ENCODE measurements around the gene PPARGC1A.

PPARGC1A gene

DNA sequence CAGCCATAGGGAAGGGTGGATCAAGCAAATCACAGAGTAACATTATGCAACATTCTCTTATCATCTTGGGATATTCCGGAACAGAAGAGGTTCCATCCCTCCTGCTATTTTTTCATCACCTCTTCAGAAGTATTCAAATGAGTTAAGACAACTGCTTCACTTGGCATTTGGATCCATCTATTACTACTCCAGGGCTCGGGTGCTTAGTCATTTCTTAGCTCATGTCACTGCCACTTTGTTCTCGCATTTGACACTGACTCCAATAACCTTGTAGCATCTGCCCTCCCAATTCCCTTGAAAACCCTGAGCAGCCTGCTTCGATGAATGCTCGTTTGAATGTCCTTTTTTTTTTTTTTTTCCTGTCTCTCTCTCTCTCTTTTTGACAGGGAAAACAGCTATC lies 114.9 kb downstream of the PPARGC1A start:
- Histone ChIP-seq H3K9ac (ENCODE audit: low read length in 2 of 2) (no peak overlapping the region), H3K4me3 (ENCODE audit: low read length in 2 of 2) (no peak overlapping the region), H3K4me1 (ENCODE audit: control insufficient read depth, insufficient read depth, low read length) (no peaks in the 10 kb centered on the region), H3K36me3 (ENCODE audit: control insufficient read depth in 2 of 2, insufficient read depth in 2 of 2, low read length in 2 of 2) (no peaks in the 10 kb centered on the region), H3K27ac (ENCODE audit: low read length) (no peak overlapping the region), H3K27me3 (ENCODE audit: control insufficient read depth in 1 of 2, insufficient read depth in 2 of 2, low read length in 2 of 2) (no peaks in the 10 kb centered on the region), H3K9me3 (ENCODE audit: control insufficient read depth in 2 of 2, low read length in 2 of 2) (no peaks in the 10 kb centered on the region)

- H3K9ac ChIP-seq (ENCODE audit: low read length in 2 of 2): no peak overlapping the region
- H3K4me3 ChIP-seq (ENCODE audit: low read length in 2 of 2): no peak overlapping the region
- no peak overlapping the region for H3K27ac ChIP-seq (ENCODE audit: low read length)
- H3K4me1 ChIP-seq (ENCODE audit: control insufficient read depth, insufficient read depth, low read length): no peaks in the 10 kb centered on the region
- no peaks in the 10 kb centered on the region for H3K9me3 ChIP-seq (ENCODE audit: control insufficient read depth in 2 of 2, low read length in 2 of 2)
- H3K36me3 ChIP-seq (ENCODE audit: control insufficient read depth in 2 of 2, insufficient read depth in 2 of 2, low read length in 2 of 2): no peaks in the 10 kb centered on the region
- H3K27me3 ChIP-seq (ENCODE audit: control insufficient read depth in 1 of 2, insufficient read depth in 2 of 2, low read length in 2 of 2): no peaks in the 10 kb centered on the region
Observed at GRCh38 chr4:23773884-23774636, 115.8 kb downstream of the PPARGC1A start.

DNA sequence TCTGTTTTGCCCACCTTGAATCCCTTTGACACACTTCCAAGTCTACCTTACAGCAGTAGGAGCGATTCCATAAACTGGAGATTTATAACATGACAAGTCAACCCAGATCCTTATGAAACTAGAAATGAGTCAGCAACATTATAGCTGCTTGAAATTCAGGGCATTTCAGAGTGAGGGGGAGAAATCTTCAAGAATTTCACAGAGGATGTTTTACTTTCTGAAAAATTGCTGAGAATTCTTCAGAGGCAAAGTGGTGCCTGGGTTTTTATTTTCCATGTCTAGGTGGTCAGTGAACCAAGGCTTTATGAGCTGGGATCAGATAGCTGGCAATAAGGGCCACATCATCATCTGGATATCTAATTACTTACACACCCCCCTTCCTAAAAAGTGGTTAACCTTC lies 119.8 kb downstream of the PPARGC1A start:
- no peak overlapping the region for H3K4me3 ChIP-seq (ENCODE audit: low read length in 2 of 2)
- no peak overlapping the region for H3K27ac ChIP-seq (ENCODE audit: low read length)
- no peak overlapping the region for H3K9ac ChIP-seq (ENCODE audit: low read length in 2 of 2)
- no peaks in the 10 kb centered on the region for H3K36me3 ChIP-seq (ENCODE audit: control insufficient read depth in 2 of 2, insufficient read depth in 2 of 2, low read length in 2 of 2)
- H3K4me1 ChIP-seq (ENCODE audit: control insufficient read depth, insufficient read depth, low read length): no peaks in the 10 kb centered on the region
- H3K27me3 ChIP-seq (ENCODE audit: control insufficient read depth in 1 of 2, insufficient read depth in 2 of 2, low read length in 2 of 2): no peaks in the 10 kb centered on the region
- no peaks in the 10 kb centered on the region for H3K9me3 ChIP-seq (ENCODE audit: control insufficient read depth in 2 of 2, low read length in 2 of 2)

DNA sequence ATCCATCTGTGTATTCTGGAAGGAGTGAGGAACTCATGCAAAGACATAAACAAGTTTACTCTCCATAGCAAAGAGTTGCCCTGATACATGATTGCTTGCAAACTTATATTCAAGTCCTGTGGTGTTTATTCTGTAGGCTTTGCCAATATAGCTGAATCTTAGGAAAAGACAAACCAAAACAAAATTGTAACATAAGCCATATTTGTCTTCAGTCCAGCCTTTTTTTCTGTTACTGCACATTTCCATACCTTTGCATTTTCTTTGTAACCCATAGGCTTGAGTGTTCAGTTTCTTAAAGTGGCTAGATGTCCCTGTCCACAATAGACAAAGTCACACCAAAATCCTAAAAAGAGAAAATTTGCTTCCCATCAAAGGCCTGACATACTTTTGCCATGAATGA lies 120.4 kb downstream of the PPARGC1A start:
- no peaks in the 10 kb centered on the region for H3K9me3 ChIP-seq (ENCODE audit: control insufficient read depth in 2 of 2, low read length in 2 of 2)
- no peaks in the 10 kb centered on the region for H3K27me3 ChIP-seq (ENCODE audit: control insufficient read depth in 1 of 2, insufficient read depth in 2 of 2, low read length in 2 of 2)
- H3K9ac ChIP-seq (ENCODE audit: low read length in 2 of 2): no peak overlapping the region
- H3K27ac ChIP-seq (ENCODE audit: low read length): no peak overlapping the region
- H3K4me1 ChIP-seq (ENCODE audit: control insufficient read depth, insufficient read depth, low read length): no peaks in the 10 kb centered on the region
- H3K4me3 ChIP-seq (ENCODE audit: low read length in 2 of 2): no peak overlapping the region
- H3K36me3 ChIP-seq (ENCODE audit: control insufficient read depth in 2 of 2, insufficient read depth in 2 of 2, low read length in 2 of 2): no peaks in the 10 kb centered on the region

DNA sequence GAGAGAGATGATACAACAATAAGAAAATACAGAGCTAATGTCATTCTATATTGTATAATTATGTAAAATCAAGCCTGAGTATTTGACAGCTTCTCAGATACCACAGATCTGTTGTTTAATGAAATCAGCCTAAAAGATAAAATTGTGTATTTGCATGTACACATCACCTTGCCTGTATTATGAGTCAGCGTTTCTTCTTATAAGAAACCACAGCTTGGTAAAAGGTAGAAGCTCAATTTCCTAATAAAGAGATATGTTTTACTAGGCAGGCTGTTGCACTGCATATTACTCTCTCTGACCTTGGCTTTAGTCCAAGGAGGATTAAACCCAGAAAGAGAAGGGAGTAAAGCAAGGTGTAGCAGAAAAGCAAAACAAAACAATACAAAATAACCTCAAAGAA lies 121.3 kb downstream of the PPARGC1A start:
- H3K4me3 ChIP-seq (ENCODE audit: low read length in 2 of 2): no peak overlapping the region
- no peaks in the 10 kb centered on the region for H3K4me1 ChIP-seq (ENCODE audit: control insufficient read depth, insufficient read depth, low read length)
- no peaks in the 10 kb centered on the region for H3K9me3 ChIP-seq (ENCODE audit: control insufficient read depth in 2 of 2, low read length in 2 of 2)
- no peaks in the 10 kb centered on the region for H3K27me3 ChIP-seq (ENCODE audit: control insufficient read depth in 1 of 2, insufficient read depth in 2 of 2, low read length in 2 of 2)
- H3K27ac ChIP-seq (ENCODE audit: low read length): no peak overlapping the region
- H3K9ac ChIP-seq (ENCODE audit: low read length in 2 of 2): no peak overlapping the region
- H3K36me3 ChIP-seq (ENCODE audit: control insufficient read depth in 2 of 2, insufficient read depth in 2 of 2, low read length in 2 of 2): no peaks in the 10 kb centered on the region

DNA sequence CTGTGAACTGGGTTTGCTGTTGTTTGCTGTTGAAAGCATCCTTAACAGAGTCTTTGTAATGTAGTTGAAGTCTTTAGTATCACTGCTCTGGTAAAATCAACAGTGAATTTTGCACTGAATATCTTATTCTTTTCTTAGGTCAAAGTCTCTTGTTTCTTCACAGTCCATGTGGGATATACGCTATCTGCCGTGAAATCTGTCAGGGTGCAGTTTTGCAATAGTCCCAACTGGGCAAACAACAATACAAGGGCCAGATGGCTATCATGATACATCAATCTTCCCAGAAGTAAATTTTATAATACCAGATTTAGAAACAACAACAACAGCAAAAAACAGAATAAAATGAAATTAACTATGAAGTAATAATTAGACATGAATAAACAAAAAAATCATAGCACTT lies 123.5 kb downstream of the PPARGC1A start:
- H3K4me3 ChIP-seq (ENCODE audit: low read length in 2 of 2): no peak overlapping the region

GRCh38 chr4:23763559-23763958 lies 126.3 kb downstream of the PPARGC1A start:
- H3K9ac ChIP-seq (ENCODE audit: low read length in 2 of 2): no peak overlapping the region
- H3K27ac ChIP-seq (ENCODE audit: low read length): no peak overlapping the region
- no peaks in the 10 kb centered on the region for H3K4me1 ChIP-seq (ENCODE audit: control insufficient read depth, insufficient read depth, low read length)
- H3K27me3 ChIP-seq (ENCODE audit: control insufficient read depth in 1 of 2, insufficient read depth in 2 of 2, low read length in 2 of 2): no peaks in the 10 kb centered on the region
- H3K9me3 ChIP-seq (ENCODE audit: control insufficient read depth in 2 of 2, low read length in 2 of 2): no peaks in the 10 kb centered on the region
- H3K36me3 ChIP-seq (ENCODE audit: control insufficient read depth in 2 of 2, insufficient read depth in 2 of 2, low read length in 2 of 2): no peaks in the 10 kb centered on the region
- no peak overlapping the region for H3K4me3 ChIP-seq (ENCODE audit: low read length in 2 of 2)

More for the DNA sequence above, 123.5 kb downstream of the PPARGC1A start:
- Histone ChIP-seq H3K27me3 (ENCODE audit: control insufficient read depth in 1 of 2, insufficient read depth in 2 of 2, low read length in 2 of 2) (no peaks in the 10 kb centered on the region), H3K9ac (ENCODE audit: low read length in 2 of 2) (no peak overlapping the region), H3K27ac (ENCODE audit: low read length) (no peak overlapping the region), H3K36me3 (ENCODE audit: control insufficient read depth in 2 of 2, insufficient read depth in 2 of 2, low read length in 2 of 2) (no peaks in the 10 kb centered on the region), H3K9me3 (ENCODE audit: control insufficient read depth in 2 of 2, low read length in 2 of 2) (no peaks in the 10 kb centered on the region), H3K4me1 (ENCODE audit: control insufficient read depth, insufficient read depth, low read length) (no peaks in the 10 kb centered on the region)

DNA sequence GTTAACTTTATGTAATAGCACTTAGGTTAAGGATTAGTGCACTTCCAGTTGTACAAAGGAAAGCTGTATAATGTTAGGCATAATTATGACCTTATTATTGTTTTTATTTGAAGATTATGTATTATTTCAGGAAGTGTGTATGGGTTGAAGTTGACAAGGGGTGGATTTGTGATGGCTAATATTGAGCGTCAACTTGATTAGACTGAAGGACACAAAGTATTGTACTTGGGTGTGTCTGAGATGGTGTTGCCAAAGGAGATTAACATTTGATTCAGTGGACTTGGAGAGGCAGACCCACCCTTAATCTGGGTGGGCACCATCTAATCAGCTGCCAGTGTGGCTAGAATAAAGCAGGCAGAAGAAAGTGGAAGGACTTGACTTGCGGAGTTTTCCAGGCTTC lies 127.3 kb downstream of the PPARGC1A start:
- no peaks in the 10 kb centered on the region for H3K4me1 ChIP-seq (ENCODE audit: control insufficient read depth, insufficient read depth, low read length)
- no peaks in the 10 kb centered on the region for H3K36me3 ChIP-seq (ENCODE audit: control insufficient read depth in 2 of 2, insufficient read depth in 2 of 2, low read length in 2 of 2)
- no peak overlapping the region for H3K4me3 ChIP-seq (ENCODE audit: low read length in 2 of 2)
- no peaks in the 10 kb centered on the region for H3K9me3 ChIP-seq (ENCODE audit: control insufficient read depth in 2 of 2, low read length in 2 of 2)
- no peak overlapping the region for H3K9ac ChIP-seq (ENCODE audit: low read length in 2 of 2)
- H3K27me3 ChIP-seq (ENCODE audit: control insufficient read depth in 1 of 2, insufficient read depth in 2 of 2, low read length in 2 of 2): no peaks in the 10 kb centered on the region
- no peak overlapping the region for H3K27ac ChIP-seq (ENCODE audit: low read length)

GRCh38 chr4:23759066-23759465 lies 130.8 kb downstream of the PPARGC1A start:
- no peaks in the 10 kb centered on the region for H3K9me3 ChIP-seq (ENCODE audit: control insufficient read depth in 2 of 2, low read length in 2 of 2)
- H3K4me1 ChIP-seq (ENCODE audit: control insufficient read depth, insufficient read depth, low read length): no peaks in the 10 kb centered on the region
- H3K9ac ChIP-seq (ENCODE audit: low read length in 2 of 2): no peak overlapping the region
- no peaks in the 10 kb centered on the region for H3K27me3 ChIP-seq (ENCODE audit: control insufficient read depth in 1 of 2, insufficient read depth in 2 of 2, low read length in 2 of 2)
- H3K36me3 ChIP-seq (ENCODE audit: control insufficient read depth in 2 of 2, insufficient read depth in 2 of 2, low read length in 2 of 2): no peaks in the 10 kb centered on the region
- no peak overlapping the region for H3K27ac ChIP-seq (ENCODE audit: low read length)
- no peak overlapping the region for H3K4me3 ChIP-seq (ENCODE audit: low read length in 2 of 2)

- no peaks in the 10 kb centered on the region for H3K36me3 ChIP-seq (ENCODE audit: control insufficient read depth in 2 of 2, insufficient read depth in 2 of 2, low read length in 2 of 2)
Observed at GRCh38 chr4:23754688-23755087, 135.2 kb downstream of the PPARGC1A start.

DNA sequence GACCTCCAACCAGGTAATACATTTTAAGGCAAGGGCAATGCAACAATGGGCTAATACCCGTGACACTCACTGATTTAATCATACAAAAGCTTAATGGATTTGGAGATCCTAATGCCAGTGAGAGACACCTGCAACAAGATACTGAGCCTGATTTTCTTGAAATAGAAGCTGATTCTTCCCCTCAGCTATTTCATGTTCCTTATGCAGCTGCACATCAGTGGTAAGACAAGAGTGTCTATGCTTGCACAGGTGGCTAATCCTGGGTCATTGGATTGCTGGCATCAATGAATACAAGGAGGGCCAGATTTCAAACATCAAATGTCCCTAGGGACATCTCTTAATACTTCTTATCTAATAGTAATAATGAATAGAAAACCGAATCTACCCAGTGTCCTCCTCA lies 139.7 kb downstream of the PPARGC1A start:
- Histone ChIP-seq H3K27ac (ENCODE audit: low read length) (no peak overlapping the region), H3K36me3 (ENCODE audit: control insufficient read depth in 2 of 2, insufficient read depth in 2 of 2, low read length in 2 of 2) (no peaks in the 10 kb centered on the region), H3K9ac (ENCODE audit: low read length in 2 of 2) (no peak overlapping the region)

More at GRCh38 chr4:23754688-23755087, 135.2 kb downstream of the PPARGC1A start:
- H3K4me3 ChIP-seq (ENCODE audit: low read length in 2 of 2): no peak overlapping the region
- H3K27me3 ChIP-seq (ENCODE audit: control insufficient read depth in 1 of 2, insufficient read depth in 2 of 2, low read length in 2 of 2): no peaks in the 10 kb centered on the region
- H3K9me3 ChIP-seq (ENCODE audit: control insufficient read depth in 2 of 2, low read length in 2 of 2): no peaks in the 10 kb centered on the region
- no peak overlapping the region for H3K9ac ChIP-seq (ENCODE audit: low read length in 2 of 2)
- H3K4me1 ChIP-seq (ENCODE audit: control insufficient read depth, insufficient read depth, low read length): no peaks in the 10 kb centered on the region
- H3K27ac ChIP-seq (ENCODE audit: low read length): no peak overlapping the region

More for the DNA sequence above, 139.7 kb downstream of the PPARGC1A start:
- no peak overlapping the region for H3K4me3 ChIP-seq (ENCODE audit: low read length in 2 of 2)
- H3K9me3 ChIP-seq (ENCODE audit: control insufficient read depth in 2 of 2, low read length in 2 of 2): no peaks in the 10 kb centered on the region
- H3K27me3 ChIP-seq (ENCODE audit: control insufficient read depth in 1 of 2, insufficient read depth in 2 of 2, low read length in 2 of 2): no peaks in the 10 kb centered on the region
- no peaks in the 10 kb centered on the region for H3K4me1 ChIP-seq (ENCODE audit: control insufficient read depth, insufficient read depth, low read length)
